ENCODE data around the gene FLNB.
"Not testable (repeated sequence)": the region's sequence is repeated elsewhere in the genome, so short reads cannot be mapped to it uniquely, and the experiment has no call there.

Gene FLNB

DNA sequence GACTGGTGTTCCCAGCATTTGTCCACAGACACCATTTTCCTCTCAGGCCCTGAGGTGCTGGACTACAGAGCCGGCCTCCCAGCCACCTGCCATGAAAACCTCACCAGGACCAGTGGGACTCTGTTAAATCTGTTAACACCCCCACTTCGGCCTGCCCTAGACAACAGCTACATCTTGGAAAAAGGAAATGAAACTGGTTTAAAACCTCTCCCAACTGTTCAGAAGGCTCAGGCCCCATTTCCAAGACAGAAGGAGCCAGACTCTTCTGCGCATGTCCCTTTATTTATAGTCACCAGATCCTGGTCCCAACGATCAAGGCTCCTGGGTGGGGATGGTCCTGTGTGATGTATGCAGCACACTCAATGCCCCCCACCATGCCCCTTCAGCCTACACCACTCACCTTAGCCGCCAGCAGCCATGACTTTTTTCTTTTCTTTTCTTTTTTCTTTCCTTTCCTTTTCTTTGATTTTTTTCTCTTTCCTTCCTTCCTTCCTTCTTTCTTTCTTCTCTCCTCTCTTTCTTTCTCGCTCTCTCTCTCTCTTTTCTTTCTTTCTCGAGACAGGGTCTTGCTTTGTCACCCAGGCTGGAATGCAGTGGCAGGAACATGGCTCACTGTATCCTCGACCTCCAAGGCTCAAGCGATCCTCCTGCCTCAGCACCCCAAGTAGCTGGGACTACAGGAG lies 25.5 kb upstream of the FLNB start:
- FAIRE-seq, result no peak

DNA sequence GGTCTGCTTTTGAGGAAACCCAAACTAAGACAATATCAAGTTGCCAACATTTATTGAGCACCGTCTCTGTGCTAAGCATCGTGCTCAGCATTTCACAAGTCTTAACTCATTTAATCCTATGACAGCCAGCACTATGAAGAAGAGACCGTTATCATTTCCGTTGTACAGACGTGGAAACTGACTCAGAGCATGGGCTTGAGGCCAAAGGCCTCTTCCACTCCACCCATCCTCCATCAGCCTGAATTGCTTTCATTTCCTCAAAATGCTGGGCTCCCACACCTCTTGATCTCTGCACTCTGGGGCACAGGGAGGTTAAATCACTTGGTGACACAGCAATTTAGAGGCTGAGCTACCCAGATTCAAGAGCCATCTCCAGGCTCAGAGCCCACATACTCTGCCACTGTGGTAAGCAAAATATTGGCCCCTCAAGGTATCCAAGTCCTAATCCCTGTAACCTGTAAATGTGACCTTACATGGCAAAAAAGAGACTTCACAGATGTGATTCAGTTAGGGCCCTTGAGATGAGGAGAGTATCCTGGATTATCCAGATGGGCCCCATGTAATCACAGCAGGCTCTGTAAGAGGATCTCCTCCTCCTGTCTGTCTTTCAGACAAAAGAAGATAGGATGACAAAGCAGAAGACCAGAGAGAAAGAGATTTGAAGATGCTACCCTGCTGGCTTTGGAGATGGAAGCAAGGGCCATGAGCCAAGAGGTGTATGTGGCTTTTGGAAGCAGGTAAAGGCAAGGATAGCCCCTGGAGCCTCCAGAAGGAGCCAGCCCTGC lies 24.3 kb upstream of the FLNB start:
- FAIRE-seq, result no peak

DNA sequence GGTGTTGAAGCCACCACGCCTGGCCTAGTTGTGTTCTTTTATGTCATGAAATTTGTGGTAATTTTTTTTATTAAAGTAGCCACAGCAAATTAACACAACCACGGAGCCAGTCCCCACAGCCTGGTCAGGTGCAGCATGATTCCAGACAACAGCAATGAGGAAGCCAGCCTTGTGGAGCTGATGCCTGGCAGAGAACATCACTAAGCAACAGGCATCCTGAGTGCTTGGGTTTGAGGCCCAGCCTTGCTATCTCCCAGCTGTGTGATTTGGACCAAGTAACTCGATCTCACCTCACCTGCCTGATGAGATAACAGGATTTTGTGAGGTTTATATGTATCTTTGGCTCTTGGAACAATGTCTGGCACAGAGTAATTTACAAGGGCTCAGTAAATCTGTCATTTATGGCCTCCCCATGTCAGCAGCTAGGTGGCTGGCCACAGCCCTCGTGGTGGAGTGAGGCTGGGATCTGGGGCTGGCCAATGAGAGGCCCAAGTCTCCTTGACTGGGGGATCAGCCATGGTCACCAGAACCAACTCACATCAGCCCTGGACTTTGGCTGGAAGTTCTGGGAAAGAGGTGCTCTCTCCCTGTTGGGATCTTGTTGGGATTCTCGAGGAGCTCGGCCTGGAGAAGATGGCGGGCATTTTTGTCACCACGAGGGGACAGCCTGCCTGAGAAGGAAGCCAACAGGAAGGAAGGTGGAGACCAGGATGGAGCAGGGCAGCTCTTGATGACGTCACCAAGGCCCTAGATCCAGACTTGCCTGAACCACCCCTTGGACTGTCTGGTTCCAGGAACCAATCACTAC lies 22.8 kb upstream of the FLNB start:
- no peak for FAIRE-seq

DNA sequence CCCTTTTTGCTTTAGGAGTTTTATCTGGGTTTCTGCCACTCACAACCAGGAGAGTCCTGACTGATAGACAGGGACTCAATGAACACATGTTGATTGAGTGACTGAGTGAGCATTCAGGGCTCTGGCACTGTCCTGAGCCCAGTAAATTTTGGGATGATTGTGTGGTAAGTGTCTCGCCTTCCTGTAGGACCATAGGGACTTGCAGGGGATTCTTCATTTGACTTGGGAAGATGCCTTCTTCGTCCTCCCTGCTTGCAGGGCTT lies 22.3 kb upstream of the FLNB start:
- no peak for FAIRE-seq

DNA sequence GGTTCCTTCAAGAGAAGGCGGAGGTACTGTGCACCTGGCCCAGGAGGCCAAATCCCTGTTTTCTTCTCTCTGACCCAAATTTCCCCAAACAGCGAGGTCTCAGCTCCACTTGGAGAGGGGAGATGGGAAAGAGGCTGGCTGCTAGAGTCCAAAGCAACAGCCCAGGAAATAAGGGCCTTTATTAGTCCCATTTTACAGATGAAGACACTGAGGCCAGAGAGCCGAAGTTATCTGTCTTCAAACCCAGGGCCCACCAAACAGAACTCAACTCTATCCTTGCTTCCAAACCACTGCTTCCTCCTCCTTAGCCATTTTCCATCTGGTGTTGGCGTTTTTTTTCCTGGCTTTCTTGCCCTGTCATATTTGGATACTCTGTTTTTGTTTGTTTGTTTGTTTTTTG lies 22.0 kb upstream of the FLNB start:
- no peak for FAIRE-seq

DNA sequence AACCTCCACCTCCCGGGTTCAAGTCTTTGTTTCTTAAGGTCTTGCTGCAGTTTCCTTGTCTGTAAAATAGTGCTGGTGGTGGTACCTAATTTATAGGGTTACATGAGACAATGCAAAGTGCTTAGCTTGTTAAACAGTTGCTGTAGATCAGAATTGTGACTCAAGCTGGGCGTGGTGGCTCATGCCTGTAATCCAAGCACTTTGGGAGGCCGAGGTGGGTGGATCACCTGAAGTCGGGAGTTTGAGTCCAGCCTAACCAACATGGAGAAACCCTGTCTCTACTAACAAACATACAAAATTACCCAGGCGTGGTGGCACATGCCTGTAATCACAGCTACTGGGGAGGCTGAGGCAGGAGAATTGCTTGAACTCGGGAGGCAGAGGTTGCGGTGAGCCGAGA lies 19.0 kb upstream of the FLNB start:
- not testable (repeated sequence) for FAIRE-seq

DNA sequence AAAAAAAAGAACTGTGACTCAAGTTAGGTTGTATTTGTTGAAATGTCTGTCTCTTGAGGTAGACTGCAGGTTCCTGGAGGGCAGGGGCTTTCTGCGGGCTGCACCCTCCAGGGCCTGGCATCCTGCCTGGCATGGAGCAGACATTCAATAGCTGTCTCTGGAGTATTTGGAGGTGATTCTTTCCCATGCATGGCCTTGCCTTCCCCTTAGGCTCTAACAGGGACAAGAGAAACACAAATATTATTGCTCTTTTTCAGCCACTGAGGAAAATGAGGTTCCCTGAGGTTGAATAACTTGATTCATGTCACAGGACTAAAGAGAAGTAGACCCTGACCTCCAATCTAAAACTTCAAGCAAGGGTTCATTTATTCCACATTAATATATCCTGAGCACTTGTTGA lies 18.6 kb upstream of the FLNB start:
- FAIRE-seq, result no peak

DNA sequence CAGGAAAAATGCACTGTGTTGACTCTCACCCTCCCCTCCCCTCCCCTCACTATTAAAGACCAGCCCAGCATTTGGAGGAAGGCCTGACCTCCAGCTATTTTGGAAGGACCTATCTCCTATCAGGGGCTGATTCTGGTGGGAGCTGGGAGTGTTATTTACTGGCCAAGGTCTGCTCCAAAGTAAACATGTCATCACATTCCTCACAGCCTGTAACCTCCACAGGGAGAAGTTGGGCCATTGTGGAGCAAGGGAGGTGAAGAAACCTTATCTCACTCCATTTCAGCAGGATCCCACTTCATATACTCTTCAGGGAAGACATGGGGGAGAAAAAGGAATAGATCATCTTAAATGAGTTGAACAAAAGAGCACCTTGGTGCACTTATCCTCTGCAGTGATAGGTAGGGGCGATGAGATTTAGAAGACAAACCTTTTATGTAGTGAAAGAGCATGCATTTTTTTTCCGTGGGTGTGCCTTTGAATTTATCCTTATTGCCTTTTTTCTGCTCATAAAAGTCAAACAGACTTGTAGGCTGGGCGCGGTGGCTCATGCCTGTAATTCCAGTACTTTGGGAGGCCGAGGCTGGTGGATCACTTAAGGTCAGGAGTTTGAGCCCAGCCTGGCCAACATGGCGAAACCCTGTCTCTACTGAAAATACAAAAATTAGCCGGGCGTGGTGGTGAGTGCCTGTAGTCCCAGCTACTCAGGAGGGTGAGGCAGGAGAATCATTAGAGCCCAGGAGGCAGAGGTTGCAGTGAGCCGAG lies 15.6 kb upstream of the FLNB start:
- no peak for FAIRE-seq

DNA sequence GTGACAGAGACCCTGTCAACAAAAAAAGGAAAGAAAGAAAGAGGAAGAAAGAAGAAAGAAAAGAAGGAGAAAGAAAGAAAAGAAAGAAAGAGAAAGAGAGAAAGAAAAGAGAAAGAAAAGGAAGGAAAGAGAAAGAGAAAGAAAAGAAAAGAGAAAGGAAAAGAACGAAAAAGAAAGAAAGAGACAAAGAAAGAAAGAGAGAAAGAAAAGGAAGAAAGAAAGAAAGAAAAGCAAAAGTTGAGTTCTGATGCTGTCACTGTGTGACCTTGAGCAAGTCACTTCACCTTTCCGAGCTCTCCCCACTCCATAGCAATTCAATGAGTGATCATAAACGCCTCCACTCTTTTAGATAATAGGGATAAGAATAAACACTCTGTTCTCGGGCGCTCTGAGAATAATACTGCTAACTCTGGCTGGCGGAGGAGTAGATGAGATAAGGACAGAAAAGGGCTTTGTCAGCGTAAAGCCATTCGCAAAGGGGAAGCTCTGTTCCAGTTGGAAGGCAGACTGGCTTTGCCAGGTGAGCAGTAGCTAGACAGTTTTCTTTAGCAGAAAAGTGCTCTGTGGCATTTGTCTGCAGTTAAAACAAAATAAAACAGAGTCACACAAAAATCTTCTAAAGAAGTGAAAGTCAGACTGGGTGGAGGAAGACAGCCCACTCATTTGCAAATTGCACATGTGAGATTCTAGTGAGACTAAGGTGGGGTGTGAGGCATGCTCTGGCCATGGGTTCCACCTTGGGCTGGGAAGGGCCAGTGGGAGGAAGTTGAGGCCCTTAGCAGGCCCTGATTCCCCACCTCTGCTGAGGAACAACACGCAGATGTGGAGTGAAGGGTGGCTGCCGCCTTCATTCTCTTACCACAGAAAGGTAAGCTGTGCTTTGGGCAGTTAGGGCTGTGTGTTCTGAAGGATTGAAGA lies 9.6 kb upstream of the FLNB start:
- no peak for FAIRE-seq

DNA sequence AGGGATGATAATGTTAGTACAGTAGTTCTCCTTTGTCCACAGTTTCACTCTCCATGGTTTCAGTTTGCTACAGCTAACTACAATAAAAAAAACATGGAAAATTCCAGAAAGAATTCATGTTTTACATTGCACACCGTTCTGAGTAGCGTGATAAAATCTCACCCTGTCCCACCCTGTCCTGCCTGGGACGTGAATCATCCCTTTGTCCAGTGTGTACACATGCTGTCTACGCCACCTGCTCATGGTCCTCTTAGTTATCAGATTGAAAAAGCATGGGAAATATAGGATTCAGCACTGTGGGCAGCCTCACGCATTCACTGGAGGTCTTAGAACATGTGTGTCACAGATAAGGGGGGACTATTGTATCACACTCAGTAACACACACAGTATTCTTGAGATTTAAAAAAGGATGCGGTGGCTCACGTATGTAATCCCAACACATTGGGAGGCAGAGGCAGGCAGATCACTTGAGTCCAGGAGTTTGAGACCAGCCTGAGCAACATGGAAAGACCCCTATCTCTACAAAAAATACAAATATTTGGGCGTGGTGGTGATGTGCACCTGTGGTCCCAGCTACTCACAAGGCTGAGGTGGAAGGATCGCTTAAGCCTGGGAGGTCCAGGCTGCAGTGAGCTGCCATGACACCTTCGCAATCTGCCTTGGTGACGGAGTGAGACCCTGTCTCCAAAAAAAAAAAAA lies 8.7 kb upstream of the FLNB start:
- FAIRE-seq, result no peak

DNA sequence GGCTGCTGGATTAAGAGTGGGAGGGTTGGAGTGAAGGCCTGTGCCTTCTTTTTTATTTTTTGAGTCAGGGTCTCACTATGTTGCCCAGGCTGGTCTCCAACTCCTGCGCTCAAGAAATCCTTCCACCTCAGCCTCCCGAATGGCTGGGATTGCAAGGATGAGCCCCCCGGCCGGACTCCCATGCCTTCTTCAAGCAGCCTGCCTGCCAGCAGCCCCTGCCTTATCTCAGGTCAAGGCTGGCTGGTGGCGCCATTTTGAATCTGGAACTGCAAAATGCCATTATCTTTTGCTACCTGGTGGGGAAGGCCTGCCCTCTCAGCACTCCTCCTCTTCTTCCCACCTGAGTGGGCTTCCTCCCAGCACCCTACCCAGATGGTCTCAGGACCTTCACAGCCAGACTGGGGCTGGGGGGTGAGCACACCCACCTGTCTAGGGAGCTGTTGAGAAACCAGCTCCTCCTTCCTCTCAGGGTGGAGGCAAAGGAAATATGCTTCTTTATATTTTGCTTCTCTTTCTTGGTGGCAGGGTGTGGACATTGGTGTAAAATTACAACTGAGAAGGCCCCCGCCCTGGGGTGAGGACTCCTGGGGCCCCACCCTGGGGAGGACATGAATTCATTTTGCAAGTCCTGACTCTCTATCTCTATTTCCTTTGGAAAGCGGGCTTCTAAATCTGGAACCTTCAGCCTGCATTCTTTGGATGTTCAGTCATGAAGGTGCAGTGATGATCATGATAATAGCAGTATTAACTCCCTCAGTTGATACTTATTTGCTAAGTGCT lies 7.7 kb upstream of the FLNB start:
- FAIRE-seq, result no peak

DNA sequence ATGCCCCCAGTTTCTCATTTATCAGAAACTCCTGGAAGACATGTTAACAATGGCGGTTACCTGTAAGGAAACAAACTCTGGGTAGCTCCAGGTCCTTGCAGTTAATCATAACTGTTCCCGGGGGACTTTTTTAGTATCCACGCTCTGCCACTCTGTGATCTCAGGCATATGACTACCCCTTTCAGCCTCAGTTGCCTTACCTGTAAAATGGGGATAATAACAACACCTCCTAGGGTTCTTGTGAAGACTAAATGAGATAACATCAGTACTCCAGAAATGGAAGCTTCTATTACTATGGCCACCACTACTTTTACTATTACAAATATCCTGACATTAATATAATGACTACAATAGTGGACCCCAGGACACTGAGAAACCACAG lies 7.1 kb upstream of the FLNB start:
- no peak for FAIRE-seq

DNA sequence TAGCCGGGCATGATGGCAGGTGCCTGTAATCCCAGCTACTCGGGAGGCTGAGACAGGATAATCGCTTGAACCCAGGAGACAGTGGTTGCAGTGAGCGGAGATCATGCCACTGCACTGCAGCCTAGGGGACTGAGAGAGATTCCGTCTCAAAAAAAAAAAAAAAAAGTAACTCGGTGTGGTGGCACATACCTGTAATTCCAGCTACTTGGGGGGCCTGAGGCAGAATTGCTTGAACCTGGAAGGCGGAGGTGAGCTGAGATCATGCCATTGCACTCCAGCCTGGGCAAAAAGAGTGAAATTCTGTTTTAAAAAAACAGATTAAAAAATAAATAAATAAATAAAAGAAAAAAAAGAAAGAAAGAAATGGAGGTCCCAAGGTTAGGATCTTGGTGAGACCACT lies 6.2 kb upstream of the FLNB start:
- no peak for FAIRE-seq

DNA sequence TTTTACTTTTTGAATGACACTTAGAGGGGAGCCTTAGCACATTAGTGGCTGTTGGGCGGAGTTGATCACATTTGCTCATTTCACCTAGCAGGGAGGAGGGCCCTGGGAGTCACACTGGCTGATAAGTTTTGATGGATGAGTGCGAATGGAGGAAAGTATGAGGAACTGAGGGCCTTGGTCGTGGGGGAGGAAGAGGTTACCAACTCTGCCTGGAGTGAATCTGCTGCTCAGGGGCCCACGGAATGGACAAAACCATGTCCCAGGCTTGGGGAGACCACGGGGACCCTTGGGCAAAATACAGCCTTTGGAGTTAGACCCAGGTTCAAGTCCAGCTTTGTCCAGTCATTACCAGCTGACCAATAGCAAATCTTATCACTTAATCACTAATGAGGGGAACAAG lies 5.1 kb upstream of the FLNB start:
- no peak for FAIRE-seq

DNA sequence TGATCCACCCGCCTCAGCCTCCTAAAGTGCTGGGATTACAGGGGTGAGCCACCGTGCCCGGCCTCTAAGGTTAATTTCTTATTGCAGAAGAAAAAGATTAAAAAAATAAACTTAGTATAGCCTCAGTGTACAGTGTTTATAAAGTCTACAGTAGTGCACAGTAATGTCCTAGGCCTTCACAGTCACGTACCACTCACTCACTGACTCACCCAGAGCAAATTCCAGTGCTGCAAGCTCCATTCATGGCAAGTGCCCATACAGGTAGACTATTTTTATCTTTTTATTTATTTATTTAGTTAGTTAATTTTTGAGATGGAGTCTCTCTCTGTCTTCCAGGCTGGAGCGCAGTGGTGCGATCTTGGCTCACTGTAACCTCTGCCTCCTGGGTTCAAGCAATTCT lies 3.2 kb upstream of the FLNB start:
- no peak for FAIRE-seq

DNA sequence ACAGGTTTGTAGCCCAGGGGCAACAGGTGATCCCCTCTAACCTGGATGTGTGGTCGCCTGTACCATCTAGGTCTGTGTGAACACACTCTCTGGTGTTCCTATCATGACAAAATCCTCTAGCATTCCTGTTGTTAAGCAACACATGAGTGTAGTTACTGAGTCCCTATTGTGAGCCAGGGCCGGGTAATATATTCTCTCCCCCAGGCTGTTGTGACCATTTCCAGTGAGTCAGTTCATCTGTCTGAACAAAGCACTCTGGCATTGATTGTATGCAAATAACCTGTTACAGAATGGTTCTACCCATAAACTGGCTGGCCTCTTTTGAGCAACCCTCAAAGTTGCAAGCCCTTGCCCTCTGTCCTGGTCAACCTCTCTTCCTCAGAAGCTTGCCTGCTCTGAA lies 2.6 kb upstream of the FLNB start:
- FAIRE-seq, result no peak

DNA sequence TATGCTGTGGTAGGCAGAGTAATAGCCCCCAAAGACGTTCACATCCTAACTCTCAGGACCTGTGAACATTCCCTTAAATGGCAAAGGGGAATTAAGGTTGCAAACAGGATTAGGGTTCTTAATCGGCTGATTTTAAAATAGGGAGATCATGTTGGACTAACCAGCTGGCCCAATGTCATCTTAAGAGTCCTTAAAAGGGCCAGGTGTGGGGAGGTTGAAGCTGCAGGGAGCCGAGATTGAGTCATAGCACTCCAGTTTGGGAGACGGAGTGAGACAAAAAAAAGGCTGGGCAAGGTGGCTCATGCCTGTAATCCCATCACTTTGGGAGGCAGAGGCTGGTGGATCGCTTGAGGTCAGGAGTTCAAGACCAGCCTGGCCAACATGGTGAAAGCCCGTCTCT lies 1.6 kb upstream of the FLNB start:
- FAIRE-seq, result no peak

DNA sequence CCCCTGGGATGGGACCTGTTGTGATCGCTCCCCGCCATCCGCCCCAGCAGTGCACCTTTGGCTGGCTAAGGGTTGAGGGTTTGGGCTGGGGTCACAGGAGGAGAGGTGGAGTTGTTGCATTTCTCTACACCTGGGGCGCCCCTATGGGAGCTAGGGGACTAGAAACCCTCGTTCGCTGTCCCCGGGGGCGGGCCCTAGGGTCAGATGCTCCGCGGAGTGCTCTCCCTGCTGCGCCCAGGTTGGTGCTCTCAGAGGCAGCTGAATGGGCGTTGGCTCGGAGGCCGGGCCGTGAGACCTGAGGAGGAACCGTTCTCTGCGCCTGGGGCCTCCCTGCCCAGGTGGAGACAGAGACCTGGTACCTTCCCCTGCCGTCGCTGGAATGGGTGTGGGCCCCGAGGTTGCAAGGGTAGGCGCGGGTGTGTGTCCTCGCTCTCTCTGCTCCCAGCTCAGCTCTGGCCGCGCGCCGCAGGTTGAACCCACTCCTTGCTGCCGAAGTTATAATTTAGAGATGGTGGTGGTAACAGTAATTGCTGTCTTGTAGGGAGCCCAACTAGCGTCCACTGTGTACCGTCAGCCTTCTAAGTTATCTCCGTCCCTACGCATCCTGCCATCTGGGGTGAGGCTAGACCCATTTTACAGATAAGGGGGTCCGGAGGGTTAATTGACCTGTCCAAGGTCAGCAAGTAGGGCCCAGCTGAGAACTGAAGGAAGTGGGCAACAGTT lies 965 bp downstream of the FLNB start:
- FAIRE-seq, result no peak

DNA sequence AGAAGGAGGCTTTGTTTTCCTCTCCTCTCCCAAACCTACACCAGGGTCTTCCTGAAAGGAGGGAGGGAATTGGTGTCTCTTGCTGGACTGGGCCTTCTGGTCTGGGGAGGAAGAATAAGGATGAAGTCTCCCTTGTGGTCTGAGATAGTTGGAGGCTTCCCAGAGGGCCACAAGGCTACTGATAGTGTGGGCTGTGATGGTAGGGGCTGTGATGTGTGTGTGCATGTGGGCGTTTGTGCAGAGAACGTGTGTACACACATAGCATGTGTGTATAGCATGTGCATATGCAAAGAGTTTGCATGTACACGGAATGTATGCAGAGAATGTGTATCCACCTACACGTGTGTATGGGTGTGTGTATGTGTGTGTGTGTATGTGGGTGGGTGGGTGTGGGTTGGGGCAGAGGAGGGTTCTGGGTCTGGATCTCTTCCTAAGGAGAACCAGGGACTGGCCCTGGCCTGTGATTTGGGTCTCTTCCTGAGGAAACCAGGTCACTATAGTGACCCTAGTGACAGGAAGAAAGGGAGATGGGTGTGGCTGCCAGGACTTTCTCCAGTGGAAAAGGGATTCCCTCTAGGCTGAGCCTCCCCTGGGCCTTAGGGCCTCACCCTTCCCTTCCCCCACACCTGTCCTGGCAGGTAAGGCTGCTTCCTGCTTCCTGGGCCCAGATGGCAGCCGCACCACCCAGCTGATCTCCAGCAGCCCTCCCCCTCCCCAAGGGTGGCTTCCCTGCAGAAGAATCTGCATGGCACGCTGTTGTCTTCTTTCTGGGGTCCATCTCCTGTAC lies 1.7 kb downstream of the FLNB start:
- FAIRE-seq, result no peak

Data from TTC549 (cell line).